Calu3 (cell line): ENCODE data around the gene ADORA2B. TPM values are rescaled to one million over a fixed set of nuclear protein-coding genes. Genes with fewer than 3 reads are reported as not detected.
A peak's percentile ranks its signal among the peaks of the same experiment; 100 is the strongest.
"Not testable (repeated sequence)": the region's sequence is repeated elsewhere in the genome, so short reads cannot be mapped to it uniquely, and the experiment has no call there.

Source experiments
- Bru-seq: library from RNA; stranded (reverse); fragments of 400-500 nt; gene quantifications from one replicate; lab custom pipeline; 2021; lab: Mats Ljungman, UMichigan
- BruChase-seq, 2 experiments: library from RNA; stranded (reverse); fragments of 400-500 nt; gene quantifications; one replicate each; lab custom pipeline; 2021; lab: Mats Ljungman, UMichigan
- BruUV-seq: library from RNA; stranded (reverse); fragments of 400-500 nt; replicated peaks from 2 replicates; lab custom pipeline; 2021; lab: Mats Ljungman, UMichigan
- CTCF ChIA-PET: fragments of 300-600 bp; sonication (Branson Sonifier 250); formaldehyde crosslinking; loops from one replicate; lab custom pipeline; 2022; ENCODE audit warnings: antibody characterized with exemption; lab: Charles Lee
- DNase-seq: peaks from one replicate; pipeline ENCODE4 v3.0.0; 2022
- H3K27ac Mint-ChIP-seq: one replicate; pipeline ENCODE4 v1.8.0; 2022; ENCODE audit warnings: mixed read lengths; ENCODE audit not compliant: unreplicated experiment
- H3K27me3 Mint-ChIP-seq: one replicate; pipeline ENCODE4 v1.8.0; 2022; ENCODE audit warnings: mixed read lengths; ENCODE audit not compliant: unreplicated experiment
- H3K36me3 Mint-ChIP-seq: one replicate; pipeline ENCODE4 v1.8.0; 2022; ENCODE audit warnings: mild to moderate bottlenecking, moderate library complexity, mixed read lengths; ENCODE audit not compliant: insufficient read depth, unreplicated experiment
- H3K4me1 Mint-ChIP-seq: one replicate; pipeline ENCODE4 v1.8.0; 2022; ENCODE audit warnings: mild to moderate bottlenecking, low read depth, mixed read lengths; ENCODE audit not compliant: unreplicated experiment
- H3K4me3 Mint-ChIP-seq: one replicate; pipeline ENCODE4 v1.8.0; 2022; ENCODE audit warnings: mild to moderate bottlenecking, low read depth, moderate library complexity, mixed read lengths; ENCODE audit not compliant: unreplicated experiment
- H3K9me3 Mint-ChIP-seq: one replicate; pipeline ENCODE4 v1.8.0; 2022; ENCODE audit warnings: low read depth, mixed read lengths; ENCODE audit not compliant: unreplicated experiment
- CTCF ChIP-seq: fragments of 200-600 bp; IDR thresholded peaks from one replicate; pipeline ENCODE4 v1.8.0; 2022; ENCODE audit warnings: antibody characterized with exemption; ENCODE audit not compliant: unreplicated experiment
- intact Hi-C: fragments of 100-400 bp; cut with micrococcal nuclease; formaldehyde crosslinking; loops from one replicate; pipeline ENCODE4 v1.10.0; 2022; ENCODE audit not compliant: unreplicated experiment
- long read RNA-seq: library from polyadenylated mRNA; stranded (forward); transcript quantifications from one replicate; pipeline ENCODE4 v2.0.0, GENCODE V29; 2022
- total RNA-seq: library from RNA; stranded (reverse); gene quantifications from 2 replicates; pipeline ENCODE4 v1.2.3, GENCODE V29; 2022

ADORA2B gene
- 10.7 and 12.6 TPM in 2 replicates for total RNA-seq
- percentile 73 among the genes with signal in this experiment for Bru-seq, nascent RNA
- percentile 68 among the genes with signal in this experiment for BruChase-seq, experiment 1, labeled RNA remaining after a 6-hour chase
- BruChase-seq, experiment 2, labeled RNA remaining after a 2-hour chase: percentile 68 among the genes with signal in this experiment
- long read RNA-seq, transcript ADORA2B-201 (2 exons, 1,735 nt): major isoform, 15 of 17 reads
- long read RNA-seq, partial matches to known transcripts: 0 of 17 reads
- long read RNA-seq, other reads (novel, unspliced or antisense): 1 of 17 reads

- intact Hi-C loops: loop anchor here (1.0 to 10.0 kb wide), 3 partner anchors 50 to 117 kb away; no protein-coding TSS in a partner anchor
- BruUV-seq: no TSS peak
- peaks cover 41% of the 10 kb centered on the region for H3K36me3 Mint-ChIP-seq
- CTCF ChIA-PET: interaction anchor here (0.6 to 3.1 kb wide), 7 partner anchors 9 to 209 kb away, joined by 3 to 34 read pairs (median 6); partner anchors contain the start of genes TTC19 and ZSWIM7
- DNase-seq: peak; percentile 76
- peak within 1 kb of the TSS; percentile 71 for H3K27ac Mint-ChIP-seq
- peaks cover 8% of the 10 kb centered on the region for H3K4me1 Mint-ChIP-seq
- no peaks in the 10 kb centered on the region for H3K27me3 Mint-ChIP-seq
- peak within 1 kb of the TSS; percentile 75 for H3K4me3 Mint-ChIP-seq
- TF ChIP-seq CTCF: peak; percentile 43
- no peaks in the 10 kb centered on the region for H3K9me3 Mint-ChIP-seq
Observed at GRCh38 chr17:15944759-15945526, at the start of gene ADORA2B. Gene ADORA2B, plus strand, starts transcription at chr17:15945130. Its CDS starts 119 bp downstream, at chr17:15945249.

- no peak for DNase-seq
- TF ChIP-seq CTCF: no peak
- BruUV-seq: no TSS peak
- H3K4me1 Mint-ChIP-seq: peaks cover 53% of the 10 kb centered on the region
- no peak overlapping the region for H3K4me3 Mint-ChIP-seq
- no peaks in the 10 kb centered on the region for H3K27me3 Mint-ChIP-seq
- H3K27ac Mint-ChIP-seq: no peak overlapping the region
- no peaks in the 10 kb centered on the region for H3K9me3 Mint-ChIP-seq
- peaks cover 15% of the 10 kb centered on the region for H3K36me3 Mint-ChIP-seq
- intact Hi-C loops: loop anchor here (10.0 kb wide), 1 partner anchor 49 kb away; the partner anchor contains the start of gene ADORA2B
- CTCF ChIA-PET: interaction anchor here (0.7 kb wide), 1 partner anchor 13 kb away, joined by 3 read pairs; no protein-coding TSS in a partner anchor
Observed at GRCh38 chr17:15896277-15896676, 48.7 kb upstream of the ADORA2B start.

- Mint-ChIP-seq H3K27ac (no peak overlapping the region), H3K4me1 (peaks cover 56% of the 10 kb centered on the region), H3K4me3 (no peak overlapping the region), H3K9me3 (no peaks in the 10 kb centered on the region), H3K36me3 (peaks cover 15% of the 10 kb centered on the region), H3K27me3 (no peaks in the 10 kb centered on the region)
- CTCF ChIA-PET: no interaction called here
- no peak for DNase-seq
- TF ChIP-seq CTCF: no peak
- intact Hi-C loops: loop anchor here (10.0 kb wide), 1 partner anchor 48 kb away; the partner anchor contains the start of gene ADORA2B
- no TSS peak for BruUV-seq
Observed at GRCh38 chr17:15896834-15897233, 48.1 kb upstream of the ADORA2B start.

GRCh38 chr17:15899596-15899995 is 45.3 kb upstream of the ADORA2B start:
- H3K4me3 Mint-ChIP-seq, DNase-seq, H3K27ac Mint-ChIP-seq, H3K27me3 Mint-ChIP-seq, H3K36me3 Mint-ChIP-seq, H3K9me3 Mint-ChIP-seq, BruUV-seq, CTCF ChIA-PET: not testable (repeated sequence)
- intact Hi-C loops: loop anchor here (10.0 kb wide), 1 partner anchor 45 kb away; the partner anchor contains the start of gene ADORA2B
- H3K4me1 Mint-ChIP-seq: peaks cover 35% of the 10 kb centered on the region
